HepG2 (cell line): Measurements from ENCODE around the gene MAN2B2. TPM values are rescaled to one million over a fixed set of nuclear protein-coding genes. Genes with fewer than 3 reads are reported as not detected.

ENCODE experiments used
- ARID5B ChIP-seq: IDR thresholded peaks from 2 replicates; pipeline ENCODE4 v1.4.0; 2020; ENCODE audit warnings: mild to moderate bottlenecking, missing genetic modification reagents
- FOXP4 ChIP-seq: sonication (generic); formaldehyde crosslinking; IDR thresholded peaks from 2 replicates; pipeline ENCODE4 v1.4.0; 2020; ENCODE audit warnings: missing genetic modification reagents
- GABPB1 ChIP-seq: IDR thresholded peaks from 2 replicates; pipeline ENCODE4 v1.6.1; 2016; ENCODE audit warnings: mild to moderate bottlenecking, missing genetic modification reagents, moderate library complexity, missing compliant biosample characterization
- HDAC2 ChIP-seq: sonication (generic); formaldehyde crosslinking; IDR thresholded peaks from 2 replicates; pipeline ENCODE4 v1.4.0; 2020; ENCODE audit warnings: missing genetic modification reagents
- MIER3 ChIP-seq: IDR thresholded peaks from 2 replicates; pipeline ENCODE4 v1.6.1; 2016; ENCODE audit warnings: missing compliant biosample characterization, borderline replicate concordance
- PHF8 ChIP-seq: sonication (generic); formaldehyde crosslinking; IDR thresholded peaks from 2 replicates; pipeline ENCODE4 v1.5.0; 2020; ENCODE audit warnings: missing genetic modification reagents
- PTBP1 ChIP-seq: fragments of 200-400 bp; formaldehyde crosslinking; IDR thresholded peaks from 2 replicates; pipeline ENCODE4 v1.6.1; 2018; ENCODE audit warnings: low read length, low read depth; ENCODE audit not compliant: poor library complexity, severe bottlenecking
- TFE3 ChIP-seq: IDR thresholded peaks from 2 replicates; pipeline ENCODE4 v1.6.1; 2016
- THAP9 ChIP-seq: sonication (generic); formaldehyde crosslinking; IDR thresholded peaks from 2 replicates; pipeline ENCODE4; 2020; ENCODE audit warnings: missing genetic modification reagents, mild to moderate bottlenecking, borderline replicate concordance
- TRIM24 ChIP-seq: sonication (generic); formaldehyde crosslinking; IDR thresholded peaks from 2 replicates; pipeline ENCODE4 v1.8.0; 2022; ENCODE audit warnings: mild to moderate bottlenecking, missing genetic modification reagents
- YEATS2 ChIP-seq: sonication (generic); formaldehyde crosslinking; IDR thresholded peaks from 2 replicates; pipeline ENCODE4 v1.4.0; 2020; ENCODE audit warnings: missing genetic modification reagents, borderline replicate concordance
- ZBTB2 ChIP-seq: sonication (generic); formaldehyde crosslinking; IDR thresholded peaks from 2 replicates; pipeline ENCODE4 v1.8.0; 2022; ENCODE audit warnings: low read depth, missing genetic modification reagents
- ZNF431 ChIP-seq: sonication (generic); formaldehyde crosslinking; IDR thresholded peaks from 2 replicates; pipeline ENCODE4 v1.9.0; 2022; ENCODE audit warnings: missing genetic modification reagents, low read depth, mild to moderate bottlenecking, borderline replicate concordance
- ZNF441 ChIP-seq: sonication (generic); formaldehyde crosslinking; IDR thresholded peaks from 2 replicates; pipeline ENCODE4 v1.7.0; 2021; ENCODE audit warnings: missing genetic modification reagents, borderline replicate concordance
- polyA plus RNA-seq, 8 experiments: library from polyadenylated mRNA; depleted of rRNA in 3 of 8; stranded (reverse) in 7 of 8; unstranded in 1 of 8; fragments of >200 nt; fragmentation: Illumina TruSeq in 4 of 8; extraction: Trizol in 4 of 8; gene quantifications; 2 replicates each; pipeline versions ENCODE4 v1.2.1 to v1.2.3, GENCODE V29; 2011 to 2016; ENCODE audit warnings: low read depth in 4 of 8, missing spikeins in 1 of 8, mixed read lengths in 1 of 8; ENCODE audit not compliant: insufficient read depth in 1 of 8
- total RNA-seq, 5 experiments: library from RNA; depleted of rRNA; stranded (reverse); fragments of >200 nt; fragmentation: Illumina TruSeq; extraction: Trizol; gene quantifications; 2 replicates each; pipeline ENCODE4 v1.2.3, GENCODE V29; 2016; ENCODE audit warnings: low read depth in 1 of 5

MAN2B2 gene
- total and polyA plus RNA-seq, 2 of the 13 experiments (the other 11 are each of a cell fraction or from before 2014, with no cell fraction given) = 4.8 to 5.4 TPM

GRCh38 chr4:6647582-6648230 lies 72.7 kb downstream of the MAN2B2 start (continued):
- TF ChIP-seq THAP9 (no peak), HDAC2 (peak; percentile 38; the same call in 1 of the 2 replicates), MIER3 (CRISPR knock-in tag) (0 out of 2 replicates have a peak, but pooled peaks have one; percentile 32), TRIM24 (no peak), ARID5B (CRISPR knock-in tag) (peak; percentile 48), GABPB1 (CRISPR knock-in tag) (peak; percentile 41; the same call in 1 of the 2 replicates), PTBP1 (no peak), ZNF431 (CRISPR knock-in tag) (no peak), ZBTB2 (CRISPR knock-in tag) (no peak), ZNF441 (CRISPR knock-in tag) (no peak), TFE3 (CRISPR knock-in tag) (peak; percentile 58), FOXP4 (no peak), YEATS2 (peak; percentile 36; the same call in 1 of the 2 replicates), PHF8 (CRISPR knock-in tag) (0 out of 2 replicates have a peak, but pooled peaks have one; percentile 18)
